Stromal cell of bone marrow (primary cell): ENCODE data around the gene GAS2L1.
"Not testable (repeated sequence)": the region's sequence is repeated elsewhere in the genome, so short reads cannot be mapped to it uniquely, and the experiment has no call there.

ENCODE experiments used
- DNase-seq: peaks from one replicate; pipeline ENCODE4 v3.0.0-alpha.2; 2012; ENCODE audit warnings: low read depth

Gene GAS2L1

DNA sequence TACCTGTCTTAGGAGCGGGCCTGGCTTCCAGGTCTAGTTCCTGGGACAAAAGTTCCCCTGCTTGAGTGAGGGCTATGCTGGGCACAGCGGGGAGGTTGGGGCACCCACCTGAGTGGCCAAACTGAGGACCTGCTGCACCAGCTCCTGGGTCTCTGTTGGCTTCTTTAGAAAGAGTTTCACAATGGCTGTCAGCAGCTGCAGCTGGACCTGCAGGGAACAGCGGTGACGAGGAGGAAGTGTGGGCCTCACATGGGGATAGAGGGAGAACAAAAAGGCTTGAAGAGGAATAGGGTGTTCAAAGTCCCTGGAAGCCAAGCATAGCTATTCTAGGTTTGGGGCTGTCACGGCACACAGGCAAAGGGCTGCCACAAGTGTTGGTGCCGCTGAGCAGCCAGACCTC lies 35.7 kb downstream of the GAS2L1 start:
- no peak for DNase-seq

DNA sequence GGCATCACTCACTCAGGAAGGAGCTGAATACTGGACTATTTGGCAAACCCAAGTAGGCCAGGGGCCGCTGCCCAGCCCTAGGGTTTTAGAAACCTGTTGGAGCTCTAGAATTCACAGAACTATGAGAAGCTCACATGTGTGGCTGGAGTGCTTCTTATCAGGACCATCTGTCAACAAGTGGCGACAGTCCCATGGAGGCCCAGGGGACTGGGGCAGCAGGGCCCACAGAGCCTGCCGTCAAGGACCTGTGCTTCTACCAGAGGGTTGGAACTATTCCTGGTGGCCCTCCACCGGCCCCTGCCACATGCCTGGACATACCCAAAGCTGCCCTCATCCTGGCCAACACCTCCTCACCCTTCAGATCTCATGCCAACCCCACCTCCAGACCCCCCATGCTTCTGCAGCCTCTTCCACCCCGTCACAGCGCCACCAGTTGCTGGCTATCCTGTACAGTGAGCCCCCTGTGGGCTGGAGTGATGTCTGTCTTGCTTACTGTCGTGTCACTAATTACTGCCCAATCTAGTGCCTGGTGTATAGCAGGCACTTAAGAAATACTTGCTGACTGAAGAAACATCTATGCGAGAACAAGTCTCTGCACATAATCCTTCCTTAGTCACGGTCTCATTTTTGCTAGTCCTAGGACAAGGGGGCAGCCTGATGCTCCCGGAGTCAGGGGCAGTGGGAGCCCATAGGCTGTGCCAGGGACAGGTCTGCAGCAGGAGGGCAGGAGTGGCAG lies 36.3 kb downstream of the GAS2L1 start:
- no peak for DNase-seq

DNA sequence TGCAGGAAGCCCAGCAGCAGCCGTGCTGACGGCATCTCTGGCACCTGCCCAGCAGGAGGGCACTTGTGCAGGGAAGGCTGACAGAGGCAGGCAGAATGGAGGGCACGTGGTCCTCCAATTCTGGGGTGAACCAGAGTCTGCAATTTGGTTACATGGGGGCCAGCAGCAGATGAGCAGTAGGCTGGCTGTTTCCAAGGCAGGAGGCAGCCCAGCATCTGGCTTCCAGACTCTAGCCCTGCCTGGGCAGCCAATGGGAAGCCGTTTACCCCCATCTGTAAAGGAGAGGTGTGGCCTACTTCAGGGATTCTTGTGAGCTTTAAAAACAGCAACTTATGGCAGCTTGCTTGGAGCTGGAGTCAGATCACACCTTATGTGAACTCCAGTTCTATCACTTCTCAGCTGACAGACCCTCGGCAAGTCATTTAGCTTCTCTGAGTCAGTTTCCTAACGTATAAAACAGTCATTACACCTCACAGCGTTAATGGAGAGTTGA lies 36.9 kb downstream of the GAS2L1 start:
- DNase-seq: no peak

DNA sequence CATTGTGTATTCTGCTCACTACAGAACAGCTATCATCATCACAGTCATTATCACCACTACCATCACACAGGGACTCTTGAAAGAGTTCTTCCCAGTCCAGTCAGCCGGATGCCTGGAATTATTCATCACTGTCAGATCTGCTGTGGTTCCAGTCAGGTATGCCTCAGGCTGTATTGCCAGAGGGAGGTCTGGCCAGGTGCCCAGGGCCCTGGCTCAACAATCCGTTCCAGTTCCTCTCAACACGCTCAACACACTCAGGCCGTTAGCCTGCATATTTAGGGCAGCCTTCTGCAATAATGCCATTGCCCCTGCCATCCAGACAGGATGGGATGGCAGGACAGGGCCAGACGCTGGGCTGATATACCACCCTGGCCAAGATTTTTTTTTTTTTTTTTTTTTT lies 37.7 kb downstream of the GAS2L1 start:
- DNase-seq: peak; percentile 14

DNA sequence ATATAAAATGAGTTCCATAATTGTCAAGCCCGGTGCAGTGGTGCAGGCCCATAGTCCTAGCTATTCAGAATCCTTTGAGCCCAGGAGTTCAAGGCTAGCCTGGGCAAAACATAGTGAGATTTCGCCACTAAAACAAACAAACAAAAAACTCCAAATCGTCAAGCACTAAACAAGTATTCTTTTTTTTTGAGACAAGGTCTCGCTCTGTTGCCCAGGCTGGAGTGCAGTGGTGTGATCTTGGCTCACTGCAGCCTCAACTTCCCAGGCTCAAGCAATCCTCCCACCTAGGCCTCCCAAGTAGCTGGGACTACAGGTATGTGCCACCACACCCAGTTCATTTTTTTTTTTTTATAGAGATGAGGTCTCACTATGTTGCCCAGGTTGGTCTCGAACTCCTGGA lies 38.4 kb downstream of the GAS2L1 start:
- not testable (repeated sequence) for DNase-seq

DNA sequence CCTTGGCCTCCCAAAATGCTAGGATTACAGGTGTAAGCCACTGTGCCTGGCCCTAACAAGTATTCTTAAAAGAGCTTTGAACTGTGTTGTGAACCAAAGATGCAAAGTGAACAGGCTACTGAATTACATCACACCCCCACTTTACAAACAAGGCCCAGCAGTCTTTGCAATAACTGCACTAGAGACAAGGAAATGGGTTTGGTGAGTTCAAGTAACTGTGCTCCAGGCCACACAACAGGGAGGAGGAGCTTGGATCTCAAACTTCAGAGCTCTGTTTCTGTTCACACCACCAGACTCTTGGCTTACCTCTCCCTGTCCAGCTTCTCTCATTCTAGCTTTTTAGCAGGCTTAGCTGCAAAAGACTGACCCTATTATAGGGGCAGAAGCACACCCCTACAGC lies 39.5 kb downstream of the GAS2L1 start:
- DNase-seq: no peak

DNA sequence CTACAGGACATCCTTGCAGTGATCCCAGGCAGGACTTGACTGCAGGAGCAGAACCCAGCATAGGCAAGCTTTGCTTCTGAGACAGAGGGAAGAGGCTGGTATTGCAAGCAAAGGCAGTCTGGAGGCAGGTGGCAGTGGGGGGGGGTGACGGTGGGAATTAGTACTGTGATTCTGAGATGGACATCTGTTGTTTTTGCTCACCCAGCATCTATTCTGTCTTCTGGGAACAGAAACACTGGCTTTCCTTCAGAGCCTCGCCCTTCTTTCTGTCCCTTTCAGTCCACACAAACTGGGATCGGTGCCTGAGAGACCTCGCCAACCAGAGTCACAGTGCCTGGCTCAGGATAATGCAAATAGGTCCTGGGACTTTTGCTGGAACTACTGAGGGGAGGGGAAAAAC lies 40.2 kb downstream of the GAS2L1 start:
- DNase-seq: no peak

DNA sequence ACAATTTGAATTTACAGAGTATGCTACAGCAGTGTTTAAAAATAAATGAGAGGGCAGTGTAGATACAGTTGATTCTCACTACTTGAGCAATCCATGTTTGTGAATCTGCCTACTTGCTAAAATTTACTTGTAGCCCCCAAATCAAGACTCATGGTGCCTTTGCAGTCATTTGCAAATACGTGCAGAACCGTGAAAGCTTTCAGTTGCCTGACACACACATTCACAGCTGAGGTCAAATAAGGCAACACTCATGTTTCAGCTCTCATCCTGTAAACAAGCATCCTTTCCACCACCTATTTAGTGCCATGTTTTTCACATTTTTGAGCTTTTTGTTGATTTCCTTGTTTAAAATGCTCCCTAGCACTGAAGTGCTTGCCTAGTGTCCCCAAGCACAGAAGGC lies 41.6 kb downstream of the GAS2L1 start:
- DNase-seq: no peak

DNA sequence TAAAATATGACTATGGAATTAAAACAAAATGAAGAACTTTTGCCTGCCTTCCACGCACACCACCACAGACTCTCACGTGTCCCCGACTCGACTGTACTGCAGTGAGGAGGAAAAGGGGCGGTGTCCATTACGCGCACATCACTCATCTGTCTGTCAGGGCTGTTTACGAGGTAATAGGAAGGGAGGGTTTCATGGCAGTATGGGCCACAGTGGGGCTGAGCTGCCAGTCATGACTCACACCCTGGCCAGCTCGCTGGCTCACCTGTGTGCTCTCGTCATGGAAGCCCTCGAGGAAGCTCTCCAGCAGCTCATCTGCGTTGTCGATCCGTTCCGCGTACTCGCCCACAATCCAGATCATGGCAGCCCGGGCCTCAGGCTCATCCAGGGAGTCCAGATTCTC lies 42.5 kb downstream of the GAS2L1 start:
- no peak for DNase-seq

DNA sequence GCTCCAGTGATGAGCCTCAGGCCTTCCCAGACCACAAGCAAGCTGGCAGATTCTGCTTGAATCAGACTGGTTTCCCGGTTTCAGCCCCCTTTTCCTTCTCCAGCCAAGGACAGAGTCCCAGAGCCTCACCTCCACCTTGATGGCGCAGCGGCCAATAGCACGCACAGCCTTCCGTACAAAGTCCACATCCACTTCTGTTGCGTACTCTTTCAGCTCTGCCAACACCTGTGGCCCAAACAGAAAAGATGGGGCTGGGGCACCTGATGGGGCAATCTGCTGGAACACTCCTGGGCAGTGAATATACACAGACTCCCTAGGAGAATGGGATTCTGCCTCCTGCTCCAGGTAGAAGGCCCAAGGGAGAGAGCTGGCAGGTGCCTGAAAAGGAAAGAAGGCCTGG lies 44.6 kb downstream of the GAS2L1 start:
- no peak for DNase-seq

DNA sequence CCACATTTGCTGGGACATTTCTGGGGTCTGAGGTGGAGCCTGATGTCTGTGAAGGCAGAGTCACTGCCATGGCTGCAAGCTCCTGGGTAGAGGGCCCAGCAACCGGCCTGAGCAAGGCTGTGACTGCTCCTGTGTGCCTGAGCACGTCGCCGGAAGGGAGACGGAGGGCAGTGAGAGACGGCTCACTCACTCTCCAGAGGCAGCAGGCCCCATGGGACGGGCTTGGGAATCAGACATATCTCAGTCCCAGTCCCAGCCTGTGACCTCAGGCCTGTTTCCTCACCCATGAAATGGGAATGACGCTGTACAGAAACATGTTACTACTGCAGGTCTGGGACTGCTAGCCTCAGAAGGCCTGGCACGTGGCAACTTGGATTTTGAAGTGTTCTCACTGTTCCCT lies 45.4 kb downstream of the GAS2L1 start:
- no peak for DNase-seq

DNA sequence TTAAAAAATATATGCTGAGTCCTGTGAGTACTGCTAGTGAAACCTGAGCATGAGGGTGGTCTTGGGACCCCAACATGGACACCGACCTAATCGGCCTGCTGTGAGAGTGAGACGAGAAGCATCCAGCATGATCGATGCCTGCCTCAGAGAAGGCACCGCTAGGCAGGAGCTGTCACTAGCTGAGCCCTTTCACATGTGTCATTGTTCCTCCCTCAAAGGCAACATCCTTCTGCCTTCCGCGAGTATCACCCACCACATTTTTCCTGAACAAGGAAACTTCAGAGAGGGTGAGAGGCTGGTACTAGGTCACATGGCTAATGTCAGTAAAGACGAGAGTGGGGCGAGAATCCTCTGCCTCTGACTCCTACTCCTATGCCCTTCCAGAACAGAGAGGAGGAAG lies 46.3 kb downstream of the GAS2L1 start:
- no peak for DNase-seq

DNA sequence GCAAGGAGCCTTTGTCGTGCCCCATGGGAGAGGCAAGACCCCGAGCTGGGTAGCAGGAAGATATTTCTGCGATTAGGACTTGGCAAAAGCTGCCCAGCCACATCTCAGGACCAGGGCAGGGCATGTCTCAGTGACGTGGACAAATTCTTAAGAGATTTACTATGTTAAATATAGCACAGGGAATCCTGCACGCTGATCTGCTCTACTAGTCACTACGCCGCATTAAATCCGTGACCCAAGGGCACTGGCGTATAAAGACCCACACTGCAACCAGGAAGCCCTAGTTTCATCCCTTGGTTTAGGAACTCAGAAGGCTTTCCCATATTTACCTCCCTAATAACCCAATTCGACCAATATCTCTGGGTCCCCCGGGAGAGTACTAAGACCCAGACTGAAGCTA lies 46.8 kb downstream of the GAS2L1 start:
- no peak for DNase-seq

DNA sequence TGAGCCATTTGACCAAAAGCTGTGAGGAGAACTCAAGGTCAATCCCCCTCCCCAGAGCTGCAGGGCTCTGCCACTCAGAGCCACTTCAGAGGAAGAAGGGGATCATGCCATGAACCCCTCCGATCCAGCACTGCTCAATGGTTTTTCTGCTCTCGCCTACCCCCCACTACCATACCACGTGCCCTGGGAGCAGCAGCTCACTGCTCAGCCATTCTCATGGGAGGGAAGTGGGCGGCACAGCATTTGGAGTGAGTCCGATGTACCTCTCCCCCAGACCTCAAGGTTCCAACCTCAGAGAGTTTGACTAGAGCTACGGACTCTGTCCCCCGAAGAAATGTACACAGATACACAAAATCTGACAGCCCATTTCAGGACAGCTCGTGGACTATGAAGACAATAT lies 47.4 kb downstream of the GAS2L1 start:
- DNase-seq: no peak

DNA sequence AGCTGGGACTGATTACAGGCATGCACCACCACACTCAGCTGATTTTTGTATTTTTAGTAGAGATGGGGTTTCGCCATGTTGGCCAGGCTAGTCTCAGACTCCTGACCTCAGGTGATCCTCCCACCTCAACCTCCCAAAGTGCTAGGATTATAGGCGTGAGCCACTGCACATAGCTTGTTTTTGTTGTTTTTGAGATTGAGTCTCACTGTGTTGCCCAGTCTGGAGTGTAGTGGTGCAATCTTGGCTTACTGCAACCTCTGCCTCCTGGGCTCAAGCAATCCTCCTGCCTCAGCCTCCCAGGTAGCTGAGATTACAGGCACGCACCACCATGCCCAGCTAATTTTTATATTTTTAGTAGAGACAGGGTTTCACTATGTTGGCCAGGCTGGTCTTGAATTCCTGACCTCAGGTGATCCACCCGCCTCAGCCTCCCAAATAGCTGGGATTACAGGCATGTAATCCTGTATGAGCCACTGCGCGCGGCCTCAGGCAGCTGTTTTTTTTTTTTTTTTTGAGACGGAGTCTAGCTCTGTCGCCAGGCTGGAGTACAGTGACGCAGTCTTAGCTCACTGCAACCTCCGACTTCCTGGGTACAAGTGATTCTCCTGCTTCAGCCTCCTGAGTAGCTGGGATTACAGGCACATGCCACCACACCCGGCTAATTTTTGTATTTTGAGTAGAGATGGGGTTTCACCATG lies 50.9 kb downstream of the GAS2L1 start:
- not testable (repeated sequence) for DNase-seq

DNA sequence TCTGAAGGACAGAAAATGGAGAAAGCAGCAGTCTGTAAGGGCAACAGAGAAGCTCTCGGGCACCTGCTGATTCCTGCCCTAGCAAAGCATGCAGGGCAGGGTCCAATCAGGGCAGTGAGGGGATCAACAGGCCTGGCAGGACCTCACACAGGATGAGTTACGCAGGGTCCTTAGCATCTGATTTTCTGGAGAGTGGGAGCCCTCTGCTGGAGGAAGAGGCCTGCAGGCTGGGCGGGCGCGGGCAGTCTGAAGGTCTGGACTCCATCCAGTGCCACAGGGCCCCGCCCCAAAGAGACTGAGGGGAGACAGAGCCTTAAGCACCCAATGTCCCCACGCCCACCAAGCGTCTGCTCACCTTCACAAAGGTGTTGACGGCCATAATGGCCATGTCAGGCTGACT lies 53.0 kb downstream of the GAS2L1 start:
- DNase-seq: peak; percentile 15
